ENCODE results near the gene STIM2.
A peak's percentile ranks its signal among the peaks of the same experiment; 100 is the strongest.
"Not testable (repeated sequence)": the region's sequence is repeated elsewhere in the genome, so short reads cannot be mapped to it uniquely, and the experiment has no call there.

The STIM2 gene

GRCh38 chr4:27005905-27006590 is 145.4 kb downstream of the STIM2 start:
- no peak for DNase-seq

- DNase-seq: no peak
These were observed 146.0 kb downstream of the STIM2 start for GRCh38 chr4:27006646-27007045.

- DNase-seq: no peak
These were observed 146.9 kb downstream of the STIM2 start for GRCh38 chr4:27007507-27007906.

GRCh38 chr4:27008679-27009078 is 148.0 kb downstream of the STIM2 start:
- no peak for DNase-seq

GRCh38 chr4:27009539-27009938 is 148.9 kb downstream of the STIM2 start:
- no peak for DNase-seq

- DNase-seq: peak; percentile 66
These were observed 149.8 kb downstream of the STIM2 start for GRCh38 chr4:27010334-27010940.

- DNase-seq: no peak
These were observed 150.8 kb downstream of the STIM2 start for GRCh38 chr4:27011401-27011800.

- DNase-seq: no peak
These were observed 152.4 kb downstream of the STIM2 start for GRCh38 chr4:27013012-27013411.

GRCh38 chr4:27016551-27016950 is 155.9 kb downstream of the STIM2 start:
- DNase-seq: no peak

- no peak for DNase-seq
These were observed 157.0 kb downstream of the STIM2 start for GRCh38 chr4:27017623-27018022.

GRCh38 chr4:27018076-27018475 is 157.4 kb downstream of the STIM2 start:
- DNase-seq: no peak

GRCh38 chr4:27018910-27019309 is 158.3 kb downstream of the STIM2 start:
- DNase-seq: no peak

GRCh38 chr4:27019766-27020165 is 159.1 kb downstream of the STIM2 start:
- DNase-seq: no peak

- DNase-seq: no peak
These were observed 159.6 kb downstream of the STIM2 start for GRCh38 chr4:27020203-27020602.

GRCh38 chr4:27020603-27021002 is 160.0 kb downstream of the STIM2 start:
- DNase-seq: no peak

- DNase-seq: no peak
These were observed 162.3 kb downstream of the STIM2 start for GRCh38 chr4:27022963-27023362.

GRCh38 chr4:27023366-27023765 is 162.7 kb downstream of the STIM2 start:
- DNase-seq: no peak

- DNase-seq: no peak
These were observed 164.2 kb downstream of the STIM2 start for GRCh38 chr4:27024805-27025204.

GRCh38 chr4:27027428-27027827 is 166.8 kb downstream of the STIM2 start:
- DNase-seq: no peak

GRCh38 chr4:27035127-27035526 is 174.5 kb downstream of the STIM2 start:
- DNase-seq: not testable (repeated sequence)

- DNase-seq: no peak
These were observed 179.7 kb downstream of the STIM2 start for GRCh38 chr4:27040356-27040755.

- no peak for DNase-seq
These were observed 181.8 kb downstream of the STIM2 start for GRCh38 chr4:27042411-27042810.

GRCh38 chr4:27043200-27043599 is 182.6 kb downstream of the STIM2 start:
- DNase-seq: no peak

GRCh38 chr4:27046851-27047250 is 186.2 kb downstream of the STIM2 start:
- no peak for DNase-seq
